Measurements from ENCODE around the gene FBXL14.

FBXL14 gene

GRCh38 chr12:1593174-1594005 lies 991 bp downstream of the FBXL14 start:
- no peak for DNase-seq (ENCODE audit: low read depth)
- TF ChIP-seq, protein P1, sequence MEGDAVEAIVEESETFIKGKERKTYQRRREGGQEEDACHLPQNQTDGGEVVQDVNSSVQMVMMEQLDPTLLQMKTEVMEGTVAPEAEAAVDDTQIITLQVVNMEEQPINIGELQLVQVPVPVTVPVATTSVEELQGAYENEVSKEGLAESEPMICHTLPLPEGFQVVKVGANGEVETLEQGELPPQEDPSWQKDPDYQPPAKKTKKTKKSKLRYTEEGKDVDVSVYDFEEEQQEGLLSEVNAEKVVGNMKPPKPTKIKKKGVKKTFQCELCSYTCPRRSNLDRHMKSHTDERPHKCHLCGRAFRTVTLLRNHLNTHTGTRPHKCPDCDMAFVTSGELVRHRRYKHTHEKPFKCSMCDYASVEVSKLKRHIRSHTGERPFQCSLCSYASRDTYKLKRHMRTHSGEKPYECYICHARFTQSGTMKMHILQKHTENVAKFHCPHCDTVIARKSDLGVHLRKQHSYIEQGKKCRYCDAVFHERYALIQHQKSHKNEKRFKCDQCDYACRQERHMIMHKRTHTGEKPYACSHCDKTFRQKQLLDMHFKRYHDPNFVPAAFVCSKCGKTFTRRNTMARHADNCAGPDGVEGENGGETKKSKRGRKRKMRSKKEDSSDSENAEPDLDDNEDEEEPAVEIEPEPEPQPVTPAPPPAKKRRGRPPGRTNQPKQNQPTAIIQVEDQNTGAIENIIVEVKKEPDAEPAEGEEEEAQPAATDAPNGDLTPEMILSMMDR (conservative IDR thresholded peaks at IDR 0.05; ENCODE audit: low read depth, low read length), result no peak
- H3K4me3 ChIP-seq (ENCODE audit: low read length), result peak overlapping the region; percentile 64

GRCh38 chr12:1592444-1593173 lies 1.8 kb downstream of the FBXL14 start:
- TF ChIP-seq, protein P1 (conservative IDR thresholded peaks at IDR 0.05; ENCODE audit: low read depth, low read length), result peak; percentile 28
- no peak for DNase-seq (ENCODE audit: low read depth)
- peak overlapping the region; percentile 64 for H3K4me3 ChIP-seq (ENCODE audit: low read length)

DNA sequence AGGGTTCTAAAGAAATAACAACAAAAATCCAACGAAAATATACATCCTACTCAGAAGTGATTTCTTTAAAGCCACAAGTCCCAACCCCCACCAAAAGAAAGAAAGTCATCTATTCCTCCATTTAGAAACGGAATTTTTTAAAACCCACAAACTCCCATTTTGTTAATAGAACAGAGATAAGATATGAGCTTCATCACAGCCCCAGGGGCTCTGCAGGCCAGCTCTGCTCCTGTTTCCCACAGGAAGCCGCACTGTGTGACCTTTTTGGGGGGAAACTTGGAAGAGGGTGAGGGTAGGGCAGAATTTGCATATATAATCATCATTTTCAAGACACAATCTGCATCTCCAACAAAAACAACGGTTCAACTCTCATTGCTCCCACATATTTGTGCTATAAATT lies 2.8 kb downstream of the FBXL14 start:
- peak overlapping the region; percentile 64 for H3K4me3 ChIP-seq (ENCODE audit: low read length)
- TF ChIP-seq, protein P1 (conservative IDR thresholded peaks at IDR 0.05; ENCODE audit: low read depth, low read length), result no peak
- no peak for DNase-seq (ENCODE audit: low read depth)

GRCh38 chr12:1591034-1591433 lies 3.3 kb downstream of the FBXL14 start:
- DNase-seq (ENCODE audit: low read depth), result no peak
- TF ChIP-seq, protein P1 (conservative IDR thresholded peaks at IDR 0.05; ENCODE audit: low read depth, low read length), result peak; percentile 12
- peak overlapping the region; percentile 43 for H3K4me3 ChIP-seq (ENCODE audit: low read length)

GRCh38 chr12:1590221-1590979 lies 4.0 kb downstream of the FBXL14 start:
- TF ChIP-seq, protein P1 (conservative IDR thresholded peaks at IDR 0.05; ENCODE audit: low read depth, low read length), result no peak
- DNase-seq (ENCODE audit: low read depth), result no peak
- H3K4me3 ChIP-seq (ENCODE audit: low read length), result peak overlapping the region; percentile 43

GRCh38 chr12:1588575-1588947 lies 5.8 kb downstream of the FBXL14 start:
- H3K4me3 ChIP-seq (ENCODE audit: low read length), result no peak overlapping the region
- TF ChIP-seq, protein P1 (conservative IDR thresholded peaks at IDR 0.05; ENCODE audit: low read depth, low read length), result no peak
- DNase-seq (ENCODE audit: low read depth), result no peak
